Gastrocnemius medialis (tissue), 4 donors: ENCODE results near the gene ZNF177. TPM values are rescaled to one million over a fixed set of nuclear protein-coding genes. Genes with fewer than 3 reads are reported as not detected.

ENCODE experiments used
- ATAC-seq, 2 donors: fragments of 150-250 bp; one replicate each; pipeline ENCODE4 v1.9.1; 2016
- DNase-seq, 2 donors: peaks; one replicate each; pipeline ENCODE4 v3.0.0-alpha.2; 2019
- H3K27ac ChIP-seq, 4 donors: fragments of 200-600 bp; sonication (generic); 1 replicate in 1 of 4; 2 replicates in 3 of 4; pipeline ENCODE4 v1.5.1; 2016 to 2018; ENCODE audit warnings: mild to moderate bottlenecking in 2 of 4, moderate library complexity in 1 of 4
- H3K27me3 ChIP-seq, 3 donors: fragments of 200-600 bp; sonication (generic) in 2 of 3; 1 replicate in 1 of 3; 2 replicates in 2 of 3; pipeline versions ENCODE4 v1.5.1 to v1.6.0; 2016 to 2019; ENCODE audit warnings: mild to moderate bottlenecking in 1 of 3, moderate library complexity in 1 of 3
- H3K36me3 ChIP-seq, 2 donors: fragments of 200-600 bp; sonication (generic) in 1 of 2; one replicate each; pipeline ENCODE4 v1.5.1; 2017 to 2018
- H3K4me1 ChIP-seq, 2 donors: fragments of 200-600 bp; sonication (generic) in 1 of 2; one replicate each; pipeline ENCODE4 v1.5.1; 2016 to 2017; ENCODE audit warnings: mild to moderate bottlenecking in 2 of 2
- H3K4me3 ChIP-seq, 4 donors: fragments of 200-600 bp; sonication (generic) in 3 of 4; 1 replicate in 1 of 4; 2 replicates in 3 of 4; pipeline ENCODE4 v1.5.1; 2016 to 2019; ENCODE audit warnings: mild to moderate bottlenecking in 2 of 4
- H3K9me3 ChIP-seq, 3 donors: fragments of 200-600 bp; sonication (generic) in 2 of 3; 1 replicate in 1 of 3; 2 replicates in 2 of 3; pipeline ENCODE4 v1.5.1; 2016 to 2019
- POLR2A ChIP-seq, 2 donors: fragments of 450-650 bp; IDR thresholded peaks; one replicate each; pipeline ENCODE4 v1.6.1; 2017; ENCODE audit warnings: antibody characterized with exemption in 2 of 2, mild to moderate bottlenecking in 2 of 2, moderate library complexity in 2 of 2
- in situ Hi-C, 4 donors: fragments of 200-750 bp; cut with MboI; loops; one replicate each; pipeline versions ENCODE4 v1.15.0 to v1.8.0; 2017; ENCODE audit warnings: low sequenced_read_pairs in 4 of 4
- intact Hi-C: fragments of 100-400 bp; cut with DNase I; formaldehyde crosslinking; loops from one replicate; pipeline ENCODE4 v1.15.1; 2023; ENCODE audit warnings: low total_unique reads
- total RNA-seq, 4 donors: library from RNA; depleted of rRNA; stranded (reverse); fragments of >200 nt; gene quantifications; one replicate each; pipeline versions ENCODE4 v1.1.0 to v1.2.3, GENCODE V29; 2016
- TF ChIP-seq, protein P1 (sequence below), 5 experiments: fragments of 450-650 bp in 3 of 5; fragments of 200-600 bp in 2 of 5; sonication (generic) in 2 of 5; IDR thresholded peaks in 4 of 5; conservative IDR thresholded peaks in 1 of 5; 1 replicate in 4 of 5; 2 replicates in 1 of 5; pipeline ENCODE4 v1.5.1; 2016 to 2019; ENCODE audit warnings: antibody characterized with exemption in 5 of 5, mild to moderate bottlenecking in 3 of 5, moderate library complexity in 3 of 5

ZNF177 gene
- total RNA-seq, 4 donors from 2014 or later: 0.19 to 0.56 (median 0.34) TPM

DNA sequence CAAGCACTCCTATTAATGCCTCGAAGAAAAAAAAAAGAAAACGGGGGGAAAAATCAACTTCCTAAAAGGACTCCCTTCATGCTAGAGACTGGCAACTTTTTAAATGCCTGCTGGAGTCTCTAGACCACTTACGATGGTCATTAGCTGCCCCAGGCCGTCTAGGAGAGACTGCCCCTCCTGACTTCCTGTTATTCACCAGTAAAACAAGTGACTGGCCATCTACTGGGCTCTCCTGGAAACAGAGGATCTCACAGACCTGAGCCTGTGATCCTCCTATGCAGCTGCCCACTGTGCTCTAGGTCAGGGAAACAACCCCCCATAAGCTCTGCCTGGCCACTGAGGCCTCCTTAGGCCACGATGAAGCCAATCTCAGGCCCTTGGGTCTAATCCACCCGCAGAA, 65.1 kb downstream of the ZNF177 start:
- H3K27ac ChIP-seq: no peak overlapping the region
- peaks cover 3 to 91% of the 10 kb centered on the region in 2 donors for H3K36me3 ChIP-seq
- intact Hi-C loops: no loop called here
- no peak for TF ChIP-seq POLR2A (IDR thresholded peaks at IDR 0.05)
- TF ChIP-seq, protein P1, sequence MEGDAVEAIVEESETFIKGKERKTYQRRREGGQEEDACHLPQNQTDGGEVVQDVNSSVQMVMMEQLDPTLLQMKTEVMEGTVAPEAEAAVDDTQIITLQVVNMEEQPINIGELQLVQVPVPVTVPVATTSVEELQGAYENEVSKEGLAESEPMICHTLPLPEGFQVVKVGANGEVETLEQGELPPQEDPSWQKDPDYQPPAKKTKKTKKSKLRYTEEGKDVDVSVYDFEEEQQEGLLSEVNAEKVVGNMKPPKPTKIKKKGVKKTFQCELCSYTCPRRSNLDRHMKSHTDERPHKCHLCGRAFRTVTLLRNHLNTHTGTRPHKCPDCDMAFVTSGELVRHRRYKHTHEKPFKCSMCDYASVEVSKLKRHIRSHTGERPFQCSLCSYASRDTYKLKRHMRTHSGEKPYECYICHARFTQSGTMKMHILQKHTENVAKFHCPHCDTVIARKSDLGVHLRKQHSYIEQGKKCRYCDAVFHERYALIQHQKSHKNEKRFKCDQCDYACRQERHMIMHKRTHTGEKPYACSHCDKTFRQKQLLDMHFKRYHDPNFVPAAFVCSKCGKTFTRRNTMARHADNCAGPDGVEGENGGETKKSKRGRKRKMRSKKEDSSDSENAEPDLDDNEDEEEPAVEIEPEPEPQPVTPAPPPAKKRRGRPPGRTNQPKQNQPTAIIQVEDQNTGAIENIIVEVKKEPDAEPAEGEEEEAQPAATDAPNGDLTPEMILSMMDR (IDR thresholded peaks at IDR 0.05 in 4 of 5, conservative IDR thresholded peaks at IDR 0.05 in 1 of 5): no peak
- H3K4me1 ChIP-seq: no peaks in the 10 kb centered on the region
- H3K27me3 ChIP-seq: no peaks in the 10 kb centered on the region
- in situ Hi-C loops: loop anchor here in 1 of 4 donors (25.0 kb wide), 1 partner anchor 291 kb away; the partner anchor contains the start of genes OR7G3 and ZNF317
- no peak for DNase-seq
- peaks cover 0 to 6% (median 0%) of the 10 kb centered on the region in 3 donors for H3K9me3 ChIP-seq
- H3K4me3 ChIP-seq: no peak overlapping the region
- ATAC-seq: no peak

DNA sequence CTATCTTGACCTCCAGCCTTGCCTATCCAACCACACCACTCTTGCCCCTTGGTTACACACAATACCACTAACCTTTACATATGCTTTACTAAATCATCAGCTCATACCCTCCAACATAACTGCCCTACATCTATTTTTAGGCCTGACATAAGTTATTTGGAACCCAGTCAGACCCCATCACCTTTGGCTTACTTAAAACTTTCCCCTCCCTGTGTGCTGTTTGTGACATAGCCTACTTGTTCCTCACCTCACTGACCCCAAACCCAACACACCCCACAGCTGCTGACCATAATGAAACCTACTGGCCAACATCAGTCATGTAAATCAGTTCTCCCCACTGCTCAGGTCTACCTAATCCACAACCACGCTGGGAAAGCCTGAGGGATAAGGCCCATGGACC, 67.6 kb downstream of the ZNF177 start:
- Histone ChIP-seq H3K4me3 (no peak overlapping the region), H3K9me3 (no peaks in the 10 kb centered on the region), H3K36me3 (peaks cover 0 to 79% of the 10 kb centered on the region in 2 donors), H3K4me1 (peaks cover 13 to 14% of the 10 kb centered on the region in 2 donors), H3K27me3 (no peaks in the 10 kb centered on the region), H3K27ac (no peak overlapping the region)
- intact Hi-C loops (loop anchor here (10.0 kb wide), 3 partner anchors 154 to 364 kb away; partner anchors contain the start of genes ZNF121 and ZNF317), in situ Hi-C loops (loop anchor here in 1 of 4 donors (25.0 kb wide), 1 partner anchor 293 kb away; the partner anchor contains the start of genes OR7G3 and ZNF317)
- DNase-seq: no peak
- no peak for TF ChIP-seq POLR2A (IDR thresholded peaks at IDR 0.05)
- TF ChIP-seq, protein P1 (IDR thresholded peaks at IDR 0.05 in 4 of 5, conservative IDR thresholded peaks at IDR 0.05 in 1 of 5): no peak
- ATAC-seq: no peak

DNA sequence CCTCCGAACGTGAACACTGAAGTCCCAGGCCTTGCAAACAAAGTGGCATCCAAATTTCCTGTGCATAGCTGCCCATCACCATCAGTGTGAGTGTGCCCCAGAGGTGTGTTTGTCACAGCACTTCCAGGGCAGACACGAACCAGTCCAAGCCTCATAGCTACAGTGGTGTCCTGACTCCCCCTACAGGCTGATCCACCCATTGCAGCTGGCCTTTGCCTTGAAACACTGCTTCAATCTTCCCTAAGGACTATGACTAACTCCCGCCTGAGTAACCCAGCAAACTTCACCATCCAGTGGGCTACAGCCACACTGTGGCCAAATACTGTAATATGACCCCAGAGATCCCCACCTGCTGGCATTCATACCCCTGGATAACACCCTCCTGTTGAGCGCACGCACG, 68.7 kb downstream of the ZNF177 start:
- intact Hi-C loops (loop anchor here (10.0 kb wide), 3 partner anchors 153 to 363 kb away; partner anchors contain the start of genes ZNF121 and ZNF317), in situ Hi-C loops (loop anchor here in 1 of 4 donors (25.0 kb wide), 1 partner anchor 294 kb away; the partner anchor contains the start of genes OR7G3 and ZNF317)
- no peak for TF ChIP-seq POLR2A (IDR thresholded peaks at IDR 0.05)
- TF ChIP-seq, protein P1 (IDR thresholded peaks at IDR 0.05 in 4 of 5, conservative IDR thresholded peaks at IDR 0.05 in 1 of 5): no peak
- Histone ChIP-seq H3K9me3 (no peaks in the 10 kb centered on the region), H3K4me3 (no peak overlapping the region), H3K4me1 (peaks cover 17 to 20% of the 10 kb centered on the region in 2 donors), H3K36me3 (peaks cover 0 to 69% of the 10 kb centered on the region in 2 donors), H3K27ac (no peak overlapping the region), H3K27me3 (no peaks in the 10 kb centered on the region)
- ATAC-seq: no peak
- DNase-seq: no peak

Other genes with a start within 250 kb of the ZNF177 start
- gene OR7G1, start 247.2 kb upstream of the ZNF177 start, total RNA-seq: not detected
- not detected for gene OR7G3, start 236.1 kb upstream of the ZNF177 start, total RNA-seq
- gene ZNF317, start 222.6 kb upstream of the ZNF177 start, total RNA-seq: 10 to 100 TPM in 3 of 4 donors, 1 to 10 TPM in 1; 9.1 to 15.0 (median 12.2) TPM
- under 1 TPM in 2 of 4 donors, not detected in 2; 0.13 to 0.19 TPM for gene OR7D2, start 184.0 kb upstream of the ZNF177 start, total RNA-seq
- not detected for gene OR7D4, start 143.4 kb upstream of the ZNF177 start, total RNA-seq
- not detected for gene OR7E24, start 112.1 kb upstream of the ZNF177 start, total RNA-seq
- gene ZNF699, start 53.2 kb upstream of the ZNF177 start, total RNA-seq: 1 to 10 TPM in 3 of 4 donors, under 1 TPM in 1; 0.87 to 4.1 (median 1.8) TPM
- gene ZNF559, start 38.8 kb upstream of the ZNF177 start, total RNA-seq: 1 to 10 TPM; 1.4 to 3.8 (median 3.0) TPM
- 1 to 10 TPM; 3.7 to 7.0 (median 5.3) TPM for gene ZNF266, start 72.6 kb downstream of the ZNF177 start, total RNA-seq
- under 1 TPM in 1 of 4 donors, not detected in 3; 0.20 TPM for gene ZNF560, start 135.6 kb downstream of the ZNF177 start, total RNA-seq
- 1 to 10 TPM; 3.2 to 4.8 (median 3.8) TPM for gene ZNF426, start 175.6 kb downstream of the ZNF177 start, total RNA-seq
- gene ZNF121, start 221.5 kb downstream of the ZNF177 start, total RNA-seq: 10 to 100 TPM; 11.2 to 21.9 (median 14.6) TPM